Activated CD4-positive, alpha-beta T cell treated with anti-CD3 and anti-CD28 coated beads for 24 hours (primary cell): Measurements from ENCODE around the gene PLCL1.

Source experiments
- DNase-seq, 2 donors: peaks; one replicate each; pipeline ENCODE4 v3.0.0-alpha.2; 2020; ENCODE audit warnings: low read depth in 2 of 2

Gene PLCL1

GRCh38 chr2:197804049-197804757 is at the start of gene PLCL1:
Gene PLCL1 (plus strand): TSS chr2:197804593.
- peak; percentile 78 to 80 for DNase-seq

- no peak for DNase-seq
These were observed 45.4 kb upstream of the PLCL1 start for GRCh38 chr2:197759013-197759412.

GRCh38 chr2:197759625-197760292 is 44.6 kb upstream of the PLCL1 start:
- no peak for DNase-seq

- DNase-seq, result no peak
These were observed 44.1 kb upstream of the PLCL1 start for GRCh38 chr2:197760293-197760657.

GRCh38 chr2:197777823-197778407 is 26.5 kb upstream of the PLCL1 start:
- DNase-seq, result no peak

- no peak for DNase-seq
These were observed 25.1 kb upstream of the PLCL1 start for GRCh38 chr2:197779261-197779660.

- DNase-seq, result no peak
These were observed 22.3 kb upstream of the PLCL1 start for GRCh38 chr2:197782126-197782525.

GRCh38 chr2:197784956-197785941 is 19.1 kb upstream of the PLCL1 start, which contains the start of gene BOLL:
Gene BOLL (minus strand): TSS chr2:197785319. CDS start chr2:197781850, 3,469 bp downstream.
- no peak for DNase-seq

- peak; percentile 36 to 58 for DNase-seq
These were observed 18.1 kb upstream of the PLCL1 start for GRCh38 chr2:197786010-197786877.

- no peak for DNase-seq
These were observed 10.9 kb upstream of the PLCL1 start for GRCh38 chr2:197793456-197793855.

GRCh38 chr2:197795277-197795676 is 9.1 kb upstream of the PLCL1 start:
- no peak for DNase-seq

GRCh38 chr2:197798187-197798586 is 6.2 kb upstream of the PLCL1 start:
- no peak for DNase-seq

GRCh38 chr2:197799068-197799467 is 5.3 kb upstream of the PLCL1 start:
- no peak for DNase-seq

- no peak for DNase-seq
These were observed 4.3 kb upstream of the PLCL1 start for GRCh38 chr2:197800091-197800490.

GRCh38 chr2:197801033-197801432 is 3.4 kb upstream of the PLCL1 start:
- no peak for DNase-seq

GRCh38 chr2:197803033-197803444 is 1.4 kb upstream of the PLCL1 start:
- DNase-seq, result peak in 1 of 2 donors; percentile 32

GRCh38 chr2:197804758-197805714 is 643 bp downstream of the PLCL1 start:
- DNase-seq, result no peak

- DNase-seq, result no peak
These were observed 1.6 kb downstream of the PLCL1 start for GRCh38 chr2:197805715-197806633.

- no peak for DNase-seq
These were observed 4.7 kb downstream of the PLCL1 start for GRCh38 chr2:197809064-197809463.
